Mucosa of descending colon (tissue), 3 donors: ENCODE data around the gene LIPK. TPM values are rescaled to one million over a fixed set of nuclear protein-coding genes. Genes with fewer than 3 reads are reported as not detected.

Experiments
- ATAC-seq: fragments of 200-7000 bp; cut with Tn5 transposase; one replicate; pipeline ENCODE4 v1.9.1; 2020; ENCODE audit warnings: mild to moderate bottlenecking, moderate library complexity
- DNase-seq, 3 donors: peaks; one replicate each; pipeline ENCODE4 v3.0.0-alpha.2; 2020
- H3K36me3 ChIP-seq: fragments of 200-600 bp; one replicate; pipeline ENCODE4 v1.8.0; 2021; ENCODE audit warnings: low read depth, mild to moderate bottlenecking
- H3K4me1 ChIP-seq: fragments of 200-600 bp; one replicate; pipeline ENCODE4 v1.8.0; 2021; ENCODE audit warnings: low read depth, mild to moderate bottlenecking
- H3K4me3 ChIP-seq: fragments of 200-600 bp; one replicate; pipeline ENCODE4 v1.8.0; 2021; ENCODE audit warnings: mild to moderate bottlenecking
- H3K9me3 ChIP-seq: fragments of 200-600 bp; one replicate; pipeline ENCODE4 v1.8.0; 2021; ENCODE audit warnings: mild to moderate bottlenecking
- intact Hi-C, 2 donors: fragments of 100-400 bp; cut with DNase I in 1 of 2; cut with micrococcal nuclease in 1 of 2; formaldehyde crosslinking; loops; one replicate each; pipeline versions ENCODE4 v1.11.0 to v1.11.1; 2022; cut with DNase I, micrococcal nuclease
- total RNA-seq, 3 donors: library from RNA; stranded (reverse); fragmentation: NEBNext Ultra II Directional in 2 of 3; extraction: Animal tissue kit (Norgen Biotek cat#: 25700) in 2 of 3; gene quantifications; one replicate each; pipeline versions ENCODE4 v1.2.1 to v1.2.4, GENCODE V29; 2021 to 2023
- TF ChIP-seq, protein P1 (sequence below): fragments of 200-600 bp; IDR thresholded peaks from one replicate; pipeline ENCODE4 v1.8.0; 2022; ENCODE audit warnings: antibody characterized with exemption, mild to moderate bottlenecking
- donor health status: DM: no; HTN: no; CAD: no; lungs with moderate emphysema.
- donor health status: DM: no; HTN: no; CAD: no.
- donor health status: DM: no; HTN: yes; CAD: no.

LIPK gene
- total RNA-seq, 3 donors from 2014 or later = not detected

DNA sequence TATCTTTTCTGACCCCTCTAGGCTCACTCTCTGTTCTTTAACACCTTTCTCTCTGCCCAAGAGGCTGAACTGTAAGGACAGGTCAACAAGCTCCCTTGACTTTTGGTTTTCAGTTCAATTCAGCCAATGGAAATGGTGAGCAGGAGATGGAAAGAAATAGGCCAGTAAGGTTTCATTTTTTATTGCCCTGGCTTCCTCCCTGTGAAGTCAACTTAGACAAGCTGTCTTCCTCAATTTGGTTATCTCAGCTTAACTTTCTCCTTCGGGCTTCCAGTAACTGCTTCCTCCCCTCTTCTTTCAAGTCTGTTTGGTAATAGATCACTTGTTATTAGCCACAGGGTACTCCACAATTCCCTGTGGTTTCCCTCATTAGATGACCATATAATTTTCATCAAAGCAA, 19.7 kb downstream of the LIPK start:
- intact Hi-C loops = no loop called here
- DNase-seq (no peak), ATAC-seq (peak; percentile 55)

DNA sequence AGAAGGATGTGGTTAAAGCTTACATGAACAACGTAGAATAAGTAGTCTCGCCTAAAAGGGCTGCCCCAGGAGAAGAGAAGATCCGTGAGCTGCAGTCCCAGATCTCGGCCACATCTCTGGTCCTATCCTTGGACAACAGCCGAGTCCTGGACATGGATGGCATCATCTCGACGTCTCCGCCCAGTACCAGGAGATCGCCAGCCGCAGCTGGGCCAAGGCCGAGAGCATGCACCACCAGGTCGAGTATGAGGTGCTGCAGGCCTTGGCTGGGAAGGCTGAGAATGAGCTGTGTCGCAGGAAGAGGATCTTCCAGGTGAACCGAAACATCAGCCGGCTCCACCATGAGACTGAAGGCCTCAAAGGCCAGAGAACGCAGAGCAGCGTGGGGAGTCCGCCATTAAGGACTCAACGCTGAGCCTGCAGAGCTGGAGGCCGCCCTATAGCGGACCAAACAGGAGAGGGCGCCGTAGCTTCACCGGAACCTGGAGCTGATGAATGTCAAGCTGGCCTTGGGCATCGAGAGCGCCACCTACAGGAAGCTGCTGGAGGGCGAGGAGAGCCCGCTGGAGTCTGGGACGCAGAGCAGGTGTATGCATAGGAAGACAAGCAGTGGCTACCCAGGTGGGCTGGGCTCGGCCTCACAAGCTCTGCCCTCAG, 22.2 kb downstream of the LIPK start:
- ATAC-seq (no peak), DNase-seq (peak in 2 of 3 donors; percentile 30 to 50)
- Histone ChIP-seq H3K9me3 (no peaks in the 10 kb centered on the region), H3K4me3 (no peak overlapping the region), H3K36me3 (no peaks in the 10 kb centered on the region), H3K4me1 (no peaks in the 10 kb centered on the region)
- TF ChIP-seq, protein P1, sequence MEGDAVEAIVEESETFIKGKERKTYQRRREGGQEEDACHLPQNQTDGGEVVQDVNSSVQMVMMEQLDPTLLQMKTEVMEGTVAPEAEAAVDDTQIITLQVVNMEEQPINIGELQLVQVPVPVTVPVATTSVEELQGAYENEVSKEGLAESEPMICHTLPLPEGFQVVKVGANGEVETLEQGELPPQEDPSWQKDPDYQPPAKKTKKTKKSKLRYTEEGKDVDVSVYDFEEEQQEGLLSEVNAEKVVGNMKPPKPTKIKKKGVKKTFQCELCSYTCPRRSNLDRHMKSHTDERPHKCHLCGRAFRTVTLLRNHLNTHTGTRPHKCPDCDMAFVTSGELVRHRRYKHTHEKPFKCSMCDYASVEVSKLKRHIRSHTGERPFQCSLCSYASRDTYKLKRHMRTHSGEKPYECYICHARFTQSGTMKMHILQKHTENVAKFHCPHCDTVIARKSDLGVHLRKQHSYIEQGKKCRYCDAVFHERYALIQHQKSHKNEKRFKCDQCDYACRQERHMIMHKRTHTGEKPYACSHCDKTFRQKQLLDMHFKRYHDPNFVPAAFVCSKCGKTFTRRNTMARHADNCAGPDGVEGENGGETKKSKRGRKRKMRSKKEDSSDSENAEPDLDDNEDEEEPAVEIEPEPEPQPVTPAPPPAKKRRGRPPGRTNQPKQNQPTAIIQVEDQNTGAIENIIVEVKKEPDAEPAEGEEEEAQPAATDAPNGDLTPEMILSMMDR = no peak
- intact Hi-C loops = no loop called here

More for the DNA sequence above, 19.7 kb downstream of the LIPK start:
- Histone ChIP-seq H3K9me3 (no peaks in the 10 kb centered on the region), H3K4me3 (no peak overlapping the region), H3K4me1 (no peaks in the 10 kb centered on the region), H3K36me3 (no peaks in the 10 kb centered on the region)
- TF ChIP-seq, protein P1 = no peak

DNA sequence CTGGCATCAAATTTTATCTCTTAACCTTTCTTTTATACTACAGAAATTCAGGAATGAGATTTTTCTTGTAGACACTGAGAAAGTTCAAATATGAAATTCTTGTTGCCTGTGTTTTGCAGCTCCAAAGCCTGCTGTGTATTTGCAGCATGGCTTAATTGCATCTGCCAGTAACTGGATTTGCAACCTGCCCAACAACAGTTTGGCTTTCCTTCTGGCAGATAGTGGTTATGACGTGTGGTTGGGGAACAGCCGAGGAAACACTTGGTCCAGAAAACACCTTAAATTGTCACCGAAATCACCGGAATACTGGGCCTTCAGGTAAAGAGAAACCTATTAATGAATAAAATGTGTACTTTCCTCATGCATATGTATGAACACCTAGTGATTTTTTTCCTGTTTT, 24.8 kb downstream of the LIPK start:
- H3K36me3 ChIP-seq = no peaks in the 10 kb centered on the region
- intact Hi-C loops = no loop called here
- ATAC-seq (peak; percentile 65), DNase-seq (peak in 1 of 3 donors; percentile 17)
- TF ChIP-seq, protein P1 = no peak
- no peaks in the 10 kb centered on the region for H3K9me3 ChIP-seq
- H3K4me3 ChIP-seq = no peak overlapping the region
- H3K4me1 ChIP-seq = no peaks in the 10 kb centered on the region

DNA sequence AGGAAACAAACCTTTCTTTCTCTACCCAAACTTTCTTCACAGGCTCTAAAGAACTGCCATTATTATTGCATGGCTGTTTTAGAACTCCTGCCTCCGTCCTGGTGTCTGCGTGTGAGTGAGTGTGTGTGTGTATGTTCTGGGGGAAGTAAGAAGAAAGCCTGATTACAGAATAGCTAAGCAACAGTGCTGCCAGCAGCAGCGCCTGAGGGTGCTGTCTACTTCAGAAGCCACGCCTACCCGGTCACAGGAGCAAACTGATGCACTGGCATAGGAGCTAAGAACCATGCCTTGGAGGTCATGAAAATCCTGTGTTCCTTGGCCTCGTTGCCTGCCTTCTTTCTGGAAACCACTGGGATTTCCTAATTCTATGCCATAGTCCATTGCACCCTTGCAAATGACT, 25.2 kb downstream of the LIPK start:
- H3K9me3 ChIP-seq = no peaks in the 10 kb centered on the region
- no peak overlapping the region for H3K4me3 ChIP-seq
- intact Hi-C loops = no loop called here
- ATAC-seq = peak; percentile 90
- DNase-seq = peak; percentile 52 to 64 (median 56)
- H3K4me1 ChIP-seq = no peaks in the 10 kb centered on the region
- TF ChIP-seq, protein P1 = no peak
- no peaks in the 10 kb centered on the region for H3K36me3 ChIP-seq

DNA sequence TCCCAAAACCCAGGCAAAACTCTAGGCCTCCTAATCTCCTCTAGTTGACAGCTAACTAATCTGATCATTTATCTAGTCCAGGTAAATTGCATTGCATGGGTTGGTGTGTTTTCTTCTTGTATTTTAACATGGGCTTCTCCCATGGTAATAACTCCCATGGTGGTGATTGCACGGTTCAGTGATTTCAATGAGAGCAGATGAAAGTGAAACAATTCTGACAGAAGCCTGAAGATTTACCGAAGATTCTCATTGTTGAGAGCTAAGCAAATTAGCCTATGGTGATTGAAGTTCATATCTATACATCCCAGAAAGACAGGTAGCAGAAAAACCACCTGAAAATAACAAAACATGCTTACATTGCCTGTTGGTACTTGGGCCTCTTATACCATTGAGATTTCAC, 27.2 kb downstream of the LIPK start:
- Histone ChIP-seq H3K4me1 (no peaks in the 10 kb centered on the region), H3K9me3 (no peaks in the 10 kb centered on the region), H3K4me3 (no peak overlapping the region), H3K36me3 (no peaks in the 10 kb centered on the region)
- intact Hi-C loops = no loop called here
- DNase-seq = no peak
- TF ChIP-seq, protein P1 = no peak
- ATAC-seq = no peak
